HG02571 (cell line): ENCODE data around the gene SRP19.
"Not testable (repeated sequence)": the region's sequence is repeated elsewhere in the genome, so short reads cannot be mapped to it uniquely, and the experiment has no call there.

Experiments used
- ATAC-seq: cut with Tn5 transposase; IDR thresholded peaks from one replicate; pipeline ENCODE4 v1.9.1; 2021; ENCODE audit warnings: mild to moderate bottlenecking, moderate library complexity; ENCODE audit not compliant: unreplicated experiment

Gene SRP19

DNA sequence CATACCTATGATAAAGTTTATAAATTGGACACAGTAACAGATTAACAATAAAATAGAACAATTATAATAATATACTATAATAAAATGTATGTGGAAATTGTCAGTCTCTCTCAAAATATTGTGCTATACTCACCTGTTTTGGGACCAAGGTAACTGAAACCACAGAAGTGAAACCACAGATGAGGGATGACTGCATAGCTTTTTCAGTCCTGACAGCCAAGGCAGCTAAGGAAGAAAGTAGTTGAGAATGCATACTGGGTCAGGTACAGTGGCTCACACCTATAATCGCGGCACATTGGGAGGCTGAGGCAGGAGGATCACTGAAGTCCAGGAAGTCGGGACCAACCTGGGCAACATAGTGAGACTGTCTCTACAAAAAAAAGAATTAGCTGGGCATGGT lies 8.9 kb downstream of the SRP19 start:
- peak; percentile 77 for ATAC-seq

- ATAC-seq = no peak
Observed at GRCh38 chr5:112870966-112871365, 9.9 kb downstream of the SRP19 start.

- ATAC-seq = no peak
Observed at GRCh38 chr5:112876362-112876761, 15.3 kb downstream of the SRP19 start.

DNA sequence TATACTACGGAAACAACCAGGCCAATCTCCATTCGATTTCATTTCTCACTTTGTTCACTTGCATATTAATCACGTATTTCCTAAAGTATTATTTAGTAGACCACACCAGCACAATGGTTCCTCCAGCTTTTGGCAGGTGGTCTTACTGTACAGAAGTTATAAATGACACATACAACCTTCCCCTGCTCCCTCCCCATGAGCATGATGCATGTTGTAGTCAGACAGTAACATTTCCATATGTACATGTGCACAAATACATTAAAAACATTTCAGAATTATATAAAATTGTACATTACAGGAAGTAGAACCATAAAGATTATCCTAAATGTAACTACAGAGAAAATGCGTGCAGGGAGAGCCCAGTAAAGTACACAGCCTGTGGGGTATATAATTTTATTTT lies 17.0 kb downstream of the SRP19 start:
- ATAC-seq = no peak

DNA sequence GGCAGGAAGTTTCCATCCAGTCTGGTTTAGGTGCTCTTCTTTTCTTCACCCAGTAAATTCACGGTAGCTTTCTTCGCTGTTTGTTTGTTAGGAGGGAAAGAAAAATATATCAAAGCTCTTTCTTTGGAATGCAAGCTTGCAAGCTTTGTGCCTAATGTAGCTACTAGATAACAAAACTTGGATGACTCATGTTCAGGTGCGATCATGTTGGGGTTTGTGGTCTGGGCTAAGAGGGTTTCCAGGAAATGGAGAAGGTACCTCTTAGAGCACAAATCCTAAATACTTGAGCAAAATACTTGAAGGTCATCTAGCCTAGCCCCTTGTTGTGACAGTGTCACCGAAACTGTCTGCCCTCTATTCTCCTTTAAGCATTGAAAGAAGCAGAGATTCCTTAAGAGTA lies 17.7 kb downstream of the SRP19 start:
- no peak for ATAC-seq

- ATAC-seq = no peak
Observed at GRCh38 chr5:112880219-112880964, 19.3 kb downstream of the SRP19 start.

GRCh38 chr5:112883192-112883591 lies 22.1 kb downstream of the SRP19 start:
- ATAC-seq = no peak

DNA sequence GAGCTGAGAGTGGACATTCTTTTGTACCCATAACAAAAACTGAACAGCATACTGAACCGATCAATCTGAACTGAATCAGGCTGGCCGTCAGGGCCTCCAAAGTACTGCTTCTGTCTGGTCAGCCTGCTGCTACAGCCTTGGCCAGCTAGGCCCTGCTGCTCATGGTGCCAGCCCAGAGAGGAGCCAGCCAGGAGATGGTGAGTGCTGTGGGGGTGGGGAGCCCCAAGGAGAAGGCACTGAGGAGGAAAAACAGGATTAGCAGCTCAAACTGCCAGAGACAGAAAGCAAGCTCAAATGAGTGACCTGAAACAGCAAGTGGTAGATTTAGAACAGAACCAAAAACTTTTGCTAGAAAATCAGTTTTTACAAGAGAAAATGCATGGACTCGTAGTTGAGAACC lies 23.9 kb downstream of the SRP19 start:
- ATAC-seq = no peak

DNA sequence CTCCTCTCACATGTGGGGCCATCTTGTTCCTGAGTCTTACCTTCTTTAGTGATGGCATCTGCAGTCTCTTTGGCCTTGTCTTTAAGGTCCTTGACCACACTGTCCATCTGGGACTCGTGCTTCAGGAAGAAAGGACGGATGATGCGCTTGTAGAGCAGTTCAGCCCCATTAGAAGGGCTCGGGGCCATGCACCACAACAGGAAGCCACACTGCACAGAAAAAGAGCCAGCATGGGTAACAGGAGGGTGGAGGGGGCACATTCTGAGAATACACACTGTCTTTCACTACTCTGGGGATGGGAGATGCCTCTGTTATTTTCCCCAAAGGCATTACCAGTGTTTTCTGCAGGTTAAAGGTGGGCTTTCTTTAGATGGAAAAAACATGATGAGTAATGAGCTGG lies 25.9 kb downstream of the SRP19 start:
- no peak for ATAC-seq

GRCh38 chr5:112892066-112892465 lies 31.0 kb downstream of the SRP19 start:
- ATAC-seq = not testable (repeated sequence)

- ATAC-seq = no peak
Observed at GRCh38 chr5:112892776-112893175, 31.7 kb downstream of the SRP19 start.

GRCh38 chr5:112895682-112896081 lies 34.6 kb downstream of the SRP19 start:
- no peak for ATAC-seq

- ATAC-seq = no peak
Observed at GRCh38 chr5:112902561-112902960, 41.5 kb downstream of the SRP19 start.

- not testable (repeated sequence) for ATAC-seq
Observed at GRCh38 chr5:112904996-112905395, 43.9 kb downstream of the SRP19 start.

- no peak for ATAC-seq
Observed at GRCh38 chr5:112906637-112907036, 45.5 kb downstream of the SRP19 start.

DNA sequence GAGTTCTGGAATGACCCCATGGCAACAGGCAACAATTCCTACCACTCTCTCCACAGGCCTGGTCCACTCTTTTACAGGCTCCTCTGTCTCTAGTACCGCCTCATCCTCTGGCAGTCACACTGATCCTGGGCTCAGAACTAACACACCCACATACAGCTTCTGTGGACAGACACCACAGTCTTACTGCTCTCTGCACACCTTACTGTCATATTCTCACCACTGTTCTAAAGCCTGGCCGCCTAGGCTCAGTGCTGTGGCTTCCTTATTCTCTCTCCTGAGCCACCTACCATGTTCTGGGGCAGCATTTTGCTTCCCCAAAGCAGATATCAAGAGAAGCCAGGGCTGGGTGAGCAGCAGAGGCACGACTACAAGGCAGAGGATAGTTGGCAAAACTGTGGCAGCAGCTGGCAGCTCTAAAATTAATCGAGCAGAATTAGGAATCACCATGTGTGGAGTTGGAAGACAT lies 46.1 kb downstream of the SRP19 start:
- peak; percentile 57 for ATAC-seq

GRCh38 chr5:112908854-112909253 lies 47.8 kb downstream of the SRP19 start:
- no peak for ATAC-seq

DNA sequence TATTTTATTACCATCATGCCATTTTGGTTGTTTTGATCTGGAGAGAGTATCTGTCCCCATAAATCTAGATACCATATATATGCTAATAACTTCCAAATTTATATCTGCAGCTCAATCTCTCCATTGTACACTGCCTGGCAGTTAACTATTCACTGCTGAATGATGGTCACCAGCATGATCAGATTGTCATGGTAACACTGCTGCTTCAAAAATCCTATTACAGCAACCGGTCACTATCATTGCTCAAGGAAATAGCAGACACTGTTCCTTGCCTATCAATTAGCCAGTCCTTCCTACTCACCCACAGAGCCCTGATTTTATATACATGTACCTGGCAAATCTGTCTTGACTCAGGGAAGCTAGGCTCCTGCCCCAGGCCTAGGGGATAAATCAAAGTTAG lies 49.4 kb downstream of the SRP19 start:
- no peak for ATAC-seq

DNA sequence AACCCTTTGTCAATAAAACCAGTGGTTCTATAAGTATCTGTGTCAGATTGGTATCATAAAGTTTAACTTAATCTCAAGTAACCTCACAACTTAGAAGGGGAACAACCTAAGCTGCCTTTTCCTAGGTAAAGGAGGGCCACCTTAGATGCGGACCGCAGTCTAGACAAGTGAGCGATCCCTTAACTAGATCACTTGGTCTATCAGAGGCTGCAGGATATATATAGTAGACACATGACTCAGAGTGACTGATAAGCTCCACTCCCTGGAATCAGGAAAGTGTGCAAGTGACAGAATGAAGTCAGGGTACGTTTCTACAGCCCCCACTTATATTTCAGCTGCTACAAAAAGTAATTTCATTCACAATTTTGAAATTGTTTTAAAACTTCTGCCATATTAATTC lies 53.5 kb downstream of the SRP19 start:
- ATAC-seq = no peak

DNA sequence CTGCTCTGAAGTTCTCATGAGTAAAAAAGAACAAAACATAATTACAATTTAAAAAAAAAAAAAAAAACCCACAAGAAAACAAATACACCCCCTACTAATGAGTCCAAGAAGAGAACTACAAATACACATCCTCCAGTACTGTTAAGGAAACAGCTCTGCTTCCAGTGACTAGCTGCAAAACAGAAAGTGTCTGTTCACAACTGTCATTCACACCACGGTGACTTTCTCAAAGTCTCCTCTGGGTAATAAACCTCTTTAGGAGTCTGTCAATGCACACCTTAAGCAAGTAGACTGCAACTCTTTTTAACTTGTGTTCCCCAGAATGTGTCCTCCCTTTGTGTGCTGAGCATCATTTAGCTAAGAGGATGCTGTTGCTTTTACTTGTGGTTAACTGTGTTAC lies 54.7 kb downstream of the SRP19 start:
- no peak for ATAC-seq

GRCh38 chr5:112917453-112917995 lies 56.4 kb downstream of the SRP19 start:
- no peak for ATAC-seq

- ATAC-seq = no peak
Observed at GRCh38 chr5:112918136-112918535, 57.0 kb downstream of the SRP19 start.

DNA sequence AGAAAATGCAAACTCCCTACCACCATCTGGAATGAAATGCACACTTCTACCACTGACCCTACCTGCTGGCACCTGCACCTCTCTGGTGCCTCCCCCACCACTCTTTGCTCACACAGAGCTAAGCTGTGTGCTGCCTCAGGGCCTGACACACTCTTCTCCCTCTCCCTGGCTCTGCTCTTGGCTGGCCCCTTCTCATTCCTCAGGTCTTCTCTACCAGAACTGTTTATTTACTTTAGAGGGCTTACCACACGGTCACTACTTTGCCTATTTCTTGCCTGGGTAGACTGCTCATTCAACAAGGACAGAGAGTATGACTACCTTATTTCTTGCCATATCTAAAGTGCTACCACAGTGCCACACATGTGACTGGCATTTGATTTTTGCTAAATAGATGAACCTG lies 57.6 kb downstream of the SRP19 start:
- no peak for ATAC-seq
